ENCODE data around the gene CIRBP.

Gene CIRBP

GRCh38 chr19:1261538-1261797, 7.7 kb upstream of the CIRBP start:
- Mint-ChIP-seq H3K27ac (peak overlapping the region; percentile 91 to 98 (median 95)), H3K36me3 (ENCODE audit: low read depth) (peaks cover 13% of the 10 kb centered on the region), H3K27me3 (ENCODE audit: low read depth) (peaks cover 6% of the 10 kb centered on the region), H3K4me3 (peak overlapping the region; percentile 86 to 90 (median 88)), H3K4me1 (peaks cover 50% of the 10 kb centered on the region), H3K9me3 (no peaks in the 10 kb centered on the region)
- peak in 2 of 3 experiments; percentile 15 to 21 for TF ChIP-seq CTCF (IDR thresholded peaks at IDR 0.05; ENCODE audit: unreplicated experiment in 3 of 3)

- Mint-ChIP-seq H3K4me1 (peaks cover 50% of the 10 kb centered on the region), H3K27ac (peak overlapping the region; percentile 91 to 98 (median 95)), H3K36me3 (ENCODE audit: low read depth) (peaks cover 10% of the 10 kb centered on the region), H3K27me3 (ENCODE audit: low read depth) (peaks cover 6% of the 10 kb centered on the region), H3K4me3 (peak overlapping the region; percentile 86 to 90 (median 88)), H3K9me3 (no peaks in the 10 kb centered on the region)
- TF ChIP-seq CTCF (IDR thresholded peaks at IDR 0.05; ENCODE audit: unreplicated experiment in 3 of 3), result peak in 1 of 3 experiments; percentile 3
Observed at GRCh38 chr19:1261798-1262622, 7.1 kb upstream of the CIRBP start.

- H3K27me3 Mint-ChIP-seq (ENCODE audit: low read depth), result peaks cover 6% of the 10 kb centered on the region
- peak overlapping the region; percentile 73 to 76 (median 74) for H3K4me3 Mint-ChIP-seq
- peaks cover 52% of the 10 kb centered on the region for H3K4me1 Mint-ChIP-seq
- H3K27ac Mint-ChIP-seq, result peak overlapping the region; percentile 91 to 95 (median 93)
- peaks cover 5% of the 10 kb centered on the region for H3K36me3 Mint-ChIP-seq (ENCODE audit: low read depth)
- no peak for TF ChIP-seq CTCF (IDR thresholded peaks at IDR 0.05; ENCODE audit: unreplicated experiment in 3 of 3)
- no peaks in the 10 kb centered on the region for H3K9me3 Mint-ChIP-seq
Observed at GRCh38 chr19:1262623-1263123, 6.5 kb upstream of the CIRBP start.

GRCh38 chr19:1263188-1263587, 5.9 kb upstream of the CIRBP start:
- TF ChIP-seq CTCF (IDR thresholded peaks at IDR 0.05; ENCODE audit: unreplicated experiment in 3 of 3), result no peak
- Mint-ChIP-seq H3K27me3 (ENCODE audit: low read depth) (peaks cover 6% of the 10 kb centered on the region), H3K4me3 (peak overlapping the region; percentile 73 to 76 (median 74)), H3K36me3 (ENCODE audit: low read depth) (no peaks in the 10 kb centered on the region), H3K4me1 (peaks cover 52% of the 10 kb centered on the region), H3K9me3 (no peaks in the 10 kb centered on the region), H3K27ac (peak overlapping the region; percentile 91 to 95 (median 93))

GRCh38 chr19:1264801-1265614, 4.1 kb upstream of the CIRBP start:
- no peak for TF ChIP-seq CTCF (IDR thresholded peaks at IDR 0.05; ENCODE audit: unreplicated experiment in 3 of 3)
- H3K4me1 Mint-ChIP-seq, result peaks cover 62% of the 10 kb centered on the region
- H3K27me3 Mint-ChIP-seq (ENCODE audit: low read depth), result peaks cover 10% of the 10 kb centered on the region
- H3K36me3 Mint-ChIP-seq (ENCODE audit: low read depth), result peaks cover 3% of the 10 kb centered on the region
- peak overlapping the region; percentile 69 to 73 (median 70) for H3K4me3 Mint-ChIP-seq
- H3K9me3 Mint-ChIP-seq, result no peaks in the 10 kb centered on the region
- peak overlapping the region; percentile 77 to 95 (median 85) for H3K27ac Mint-ChIP-seq
